ENCODE measurements around the gene GBX2.

DNA sequence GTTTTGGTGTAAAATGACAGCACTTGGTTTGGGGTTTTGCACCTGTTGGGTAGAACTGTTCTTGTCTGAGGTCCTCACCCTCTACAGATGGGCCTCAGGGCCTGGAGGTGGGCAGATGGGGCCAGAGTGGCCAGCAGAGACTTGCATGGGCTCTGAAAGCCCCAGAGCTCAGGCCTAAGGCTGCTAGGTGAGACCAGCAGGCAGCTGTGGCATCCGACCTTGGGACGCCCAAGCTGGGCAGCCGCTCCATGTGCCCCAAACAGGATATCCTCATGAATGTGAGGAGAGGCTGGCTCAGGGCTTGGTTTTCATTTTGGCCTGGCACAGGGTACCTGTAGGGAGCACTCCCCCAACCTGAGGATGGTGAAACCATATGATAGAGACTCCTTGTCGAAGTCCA lies 38.3 kb downstream of the GBX2 start:
- TF ChIP-seq, protein P1, sequence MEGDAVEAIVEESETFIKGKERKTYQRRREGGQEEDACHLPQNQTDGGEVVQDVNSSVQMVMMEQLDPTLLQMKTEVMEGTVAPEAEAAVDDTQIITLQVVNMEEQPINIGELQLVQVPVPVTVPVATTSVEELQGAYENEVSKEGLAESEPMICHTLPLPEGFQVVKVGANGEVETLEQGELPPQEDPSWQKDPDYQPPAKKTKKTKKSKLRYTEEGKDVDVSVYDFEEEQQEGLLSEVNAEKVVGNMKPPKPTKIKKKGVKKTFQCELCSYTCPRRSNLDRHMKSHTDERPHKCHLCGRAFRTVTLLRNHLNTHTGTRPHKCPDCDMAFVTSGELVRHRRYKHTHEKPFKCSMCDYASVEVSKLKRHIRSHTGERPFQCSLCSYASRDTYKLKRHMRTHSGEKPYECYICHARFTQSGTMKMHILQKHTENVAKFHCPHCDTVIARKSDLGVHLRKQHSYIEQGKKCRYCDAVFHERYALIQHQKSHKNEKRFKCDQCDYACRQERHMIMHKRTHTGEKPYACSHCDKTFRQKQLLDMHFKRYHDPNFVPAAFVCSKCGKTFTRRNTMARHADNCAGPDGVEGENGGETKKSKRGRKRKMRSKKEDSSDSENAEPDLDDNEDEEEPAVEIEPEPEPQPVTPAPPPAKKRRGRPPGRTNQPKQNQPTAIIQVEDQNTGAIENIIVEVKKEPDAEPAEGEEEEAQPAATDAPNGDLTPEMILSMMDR (IDR thresholded peaks at IDR 0.05; ENCODE audit: insufficient read depth, low read length): no peak
- no peak for TF ChIP-seq REST (IDR thresholded peaks at IDR 0.05; ENCODE audit: insufficient replicate concordance, low read depth)
